Measurements from ENCODE around the gene PLCD3.

The PLCD3 gene

GRCh38 chr17:45087504-45087975 lies 44.8 kb downstream of the PLCD3 start:
- Mint-ChIP-seq H3K27me3 (ENCODE audit: low read depth) (no peaks in the 10 kb centered on the region), H3K4me3 (no peak overlapping the region), H3K27ac (no peak overlapping the region), H3K36me3 (ENCODE audit: low read depth) (peaks cover 45% of the 10 kb centered on the region), H3K4me1 (ENCODE audit: low read depth) (no peaks in the 10 kb centered on the region), H3K9me3 (no peaks in the 10 kb centered on the region)
- DNase-seq (ENCODE audit: low spot score) = no peak

GRCh38 chr17:45086865-45087503 lies 45.3 kb downstream of the PLCD3 start:
- Mint-ChIP-seq H3K4me1 (ENCODE audit: low read depth) (no peaks in the 10 kb centered on the region), H3K4me3 (no peak overlapping the region), H3K9me3 (no peaks in the 10 kb centered on the region), H3K27me3 (ENCODE audit: low read depth) (no peaks in the 10 kb centered on the region), H3K27ac (no peak overlapping the region), H3K36me3 (ENCODE audit: low read depth) (peaks cover 45% of the 10 kb centered on the region)
- DNase-seq (ENCODE audit: low spot score) = no peak

GRCh38 chr17:45086391-45086790 lies 45.9 kb downstream of the PLCD3 start:
- H3K27me3 Mint-ChIP-seq (ENCODE audit: low read depth) = no peaks in the 10 kb centered on the region
- DNase-seq (ENCODE audit: low spot score) = no peak

GRCh38 chr17:45081047-45081703 lies 51.1 kb downstream of the PLCD3 start:
- Mint-ChIP-seq H3K9me3 (no peaks in the 10 kb centered on the region), H3K27ac (no peak overlapping the region), H3K4me1 (ENCODE audit: low read depth) (peaks cover 9% of the 10 kb centered on the region), H3K4me3 (no peak overlapping the region), H3K36me3 (ENCODE audit: low read depth) (peaks cover 35% of the 10 kb centered on the region), H3K27me3 (ENCODE audit: low read depth) (no peaks in the 10 kb centered on the region)
- DNase-seq (ENCODE audit: low spot score) = no peak

More at GRCh38 chr17:45086391-45086790, 45.9 kb downstream of the PLCD3 start:
- H3K4me3 Mint-ChIP-seq = no peak overlapping the region
- no peaks in the 10 kb centered on the region for H3K9me3 Mint-ChIP-seq
- no peaks in the 10 kb centered on the region for H3K4me1 Mint-ChIP-seq (ENCODE audit: low read depth)
- peaks cover 47% of the 10 kb centered on the region for H3K36me3 Mint-ChIP-seq (ENCODE audit: low read depth)
- H3K27ac Mint-ChIP-seq = no peak overlapping the region

- no peaks in the 10 kb centered on the region for H3K27me3 Mint-ChIP-seq (ENCODE audit: low read depth)
- H3K36me3 Mint-ChIP-seq (ENCODE audit: low read depth) = peaks cover 42% of the 10 kb centered on the region
- DNase-seq (ENCODE audit: low spot score) = no peak
- no peaks in the 10 kb centered on the region for H3K9me3 Mint-ChIP-seq
- no peak overlapping the region for H3K4me3 Mint-ChIP-seq
- H3K4me1 Mint-ChIP-seq (ENCODE audit: low read depth) = peaks cover 9% of the 10 kb centered on the region
- no peak overlapping the region for H3K27ac Mint-ChIP-seq
Observed at GRCh38 chr17:45077643-45078042, 54.7 kb downstream of the PLCD3 start.

GRCh38 chr17:45073414-45074070 lies 58.8 kb downstream of the PLCD3 start:
- no peaks in the 10 kb centered on the region for H3K9me3 Mint-ChIP-seq
- DNase-seq (ENCODE audit: low spot score) = no peak
- no peaks in the 10 kb centered on the region for H3K27me3 Mint-ChIP-seq (ENCODE audit: low read depth)
- H3K4me3 Mint-ChIP-seq = no peak overlapping the region
- H3K36me3 Mint-ChIP-seq (ENCODE audit: low read depth) = peaks cover 30% of the 10 kb centered on the region
- H3K27ac Mint-ChIP-seq = no peak overlapping the region
- peaks cover 9% of the 10 kb centered on the region for H3K4me1 Mint-ChIP-seq (ENCODE audit: low read depth)

GRCh38 chr17:45070809-45071208 lies 61.5 kb downstream of the PLCD3 start:
- H3K36me3 Mint-ChIP-seq (ENCODE audit: low read depth) = peaks cover 27% of the 10 kb centered on the region
- peaks cover 10% of the 10 kb centered on the region for H3K4me1 Mint-ChIP-seq (ENCODE audit: low read depth)
- no peak for DNase-seq (ENCODE audit: low spot score)
- no peaks in the 10 kb centered on the region for H3K27me3 Mint-ChIP-seq (ENCODE audit: low read depth)
- no peak overlapping the region for H3K4me3 Mint-ChIP-seq
- H3K9me3 Mint-ChIP-seq = no peaks in the 10 kb centered on the region
- no peak overlapping the region for H3K27ac Mint-ChIP-seq

GRCh38 chr17:45070001-45070400 lies 62.3 kb downstream of the PLCD3 start:
- H3K27ac Mint-ChIP-seq = no peak overlapping the region
- H3K36me3 Mint-ChIP-seq (ENCODE audit: low read depth) = peaks cover 29% of the 10 kb centered on the region

GRCh38 chr17:45067637-45068036 lies 64.7 kb downstream of the PLCD3 start:
- no peak for DNase-seq (ENCODE audit: low spot score)
- Mint-ChIP-seq H3K27ac (no peak overlapping the region), H3K36me3 (ENCODE audit: low read depth) (peaks cover 23% of the 10 kb centered on the region), H3K27me3 (ENCODE audit: low read depth) (no peaks in the 10 kb centered on the region), H3K9me3 (no peaks in the 10 kb centered on the region), H3K4me3 (no peak overlapping the region), H3K4me1 (ENCODE audit: low read depth) (peaks cover 29% of the 10 kb centered on the region)

More at GRCh38 chr17:45070001-45070400, 62.3 kb downstream of the PLCD3 start:
- Mint-ChIP-seq H3K27me3 (ENCODE audit: low read depth) (no peaks in the 10 kb centered on the region), H3K9me3 (no peaks in the 10 kb centered on the region), H3K4me1 (ENCODE audit: low read depth) (peaks cover 12% of the 10 kb centered on the region), H3K4me3 (no peak overlapping the region)
- DNase-seq (ENCODE audit: low spot score) = no peak

GRCh38 chr17:45063198-45063597 lies 69.1 kb downstream of the PLCD3 start:
- H3K36me3 Mint-ChIP-seq (ENCODE audit: low read depth) = peaks cover 22% of the 10 kb centered on the region
- H3K4me3 Mint-ChIP-seq = peak overlapping the region; percentile 94
- peaks cover 45% of the 10 kb centered on the region for H3K4me1 Mint-ChIP-seq (ENCODE audit: low read depth)
- peak overlapping the region; percentile 57 for H3K27ac Mint-ChIP-seq
- no peaks in the 10 kb centered on the region for H3K9me3 Mint-ChIP-seq
- DNase-seq (ENCODE audit: low spot score) = no peak
- H3K27me3 Mint-ChIP-seq (ENCODE audit: low read depth) = no peaks in the 10 kb centered on the region

- H3K4me3 Mint-ChIP-seq = peak overlapping the region; percentile 94
- H3K27me3 Mint-ChIP-seq (ENCODE audit: low read depth) = no peaks in the 10 kb centered on the region
- peaks cover 35% of the 10 kb centered on the region for H3K4me1 Mint-ChIP-seq (ENCODE audit: low read depth)
- peaks cover 14% of the 10 kb centered on the region for H3K36me3 Mint-ChIP-seq (ENCODE audit: low read depth)
- no peak for DNase-seq (ENCODE audit: low spot score)
- peak overlapping the region; percentile 100 for H3K27ac Mint-ChIP-seq
- H3K9me3 Mint-ChIP-seq = no peaks in the 10 kb centered on the region
Observed at GRCh38 chr17:45061606-45062205, 70.6 kb downstream of the PLCD3 start.

GRCh38 chr17:45060797-45061605 lies 71.3 kb downstream of the PLCD3 start, which contains the start of gene NMT1:
Gene NMT1, plus strand, starts transcription at chr17:45061317. Its CDS starts 13 bp downstream, at chr17:45061330.
- H3K9me3 Mint-ChIP-seq = no peaks in the 10 kb centered on the region

GRCh38 chr17:45060382-45060796 lies 71.9 kb downstream of the PLCD3 start:
- peaks cover 16% of the 10 kb centered on the region for H3K36me3 Mint-ChIP-seq (ENCODE audit: low read depth)
- no peaks in the 10 kb centered on the region for H3K27me3 Mint-ChIP-seq (ENCODE audit: low read depth)
- H3K27ac Mint-ChIP-seq = peak overlapping the region; percentile 100
- DNase-seq (ENCODE audit: low spot score) = no peak
- peak overlapping the region; percentile 94 for H3K4me3 Mint-ChIP-seq
- H3K4me1 Mint-ChIP-seq (ENCODE audit: low read depth) = peaks cover 37% of the 10 kb centered on the region
- no peaks in the 10 kb centered on the region for H3K9me3 Mint-ChIP-seq

More at GRCh38 chr17:45060797-45061605, 71.3 kb downstream of the PLCD3 start, which contains the start of gene NMT1:
- DNase-seq (ENCODE audit: low spot score) = peak; percentile 97
- H3K27me3 Mint-ChIP-seq (ENCODE audit: low read depth) = no peaks in the 10 kb centered on the region
- peaks cover 35% of the 10 kb centered on the region for H3K4me1 Mint-ChIP-seq (ENCODE audit: low read depth)
- H3K27ac Mint-ChIP-seq = peak within 1 kb of the TSS; percentile 100
- peak within 1 kb of the TSS; percentile 94 for H3K4me3 Mint-ChIP-seq
- H3K36me3 Mint-ChIP-seq (ENCODE audit: low read depth) = peaks cover 14% of the 10 kb centered on the region

Measured in T-helper 2 cell treated with Interferon-gamma antibody and Interleukin-4, amounts not matched to agents 5 μg/mL and 100 μg/mL, for 36 hours (primary cell).